ENCODE data around the gene RPL6. TPM values are rescaled to one million over a fixed set of nuclear protein-coding genes. Genes with fewer than 3 reads are reported as not detected.

RPL6 gene
- polyA plus RNA-seq, 1 of the 3 experiments (the other 2 are of a cell fraction), result 2,073 TPM

GRCh38 chr12:112447106-112447505 is 37.7 kb upstream of the RPL6 start (continued):
- TF ChIP-seq PBX3 (IDR thresholded peaks at IDR 0.05) (no peak), CTCF (IDR thresholded peaks at IDR 0.05) (no peak), USF1 (IDR thresholded peaks at IDR 0.05; ENCODE audit: borderline replicate concordance, low read depth) (no peak), FOXJ3 (CRISPR knock-in tag; IDR thresholded peaks at IDR 0.05) (no peak), JUND (IDR thresholded peaks at IDR 0.05) (no peak), TAF1 (IDR thresholded peaks at IDR 0.05; ENCODE audit: borderline replicate concordance, low read depth, low read length) (no peak), GATA2 (CRISPR knock-in tag; IDR thresholded peaks at IDR 0.05) (no peak), IRF3 (IDR thresholded peaks at IDR 0.05; ENCODE audit: low read depth, low read length) (no peak), EP300 (IDR thresholded peaks at IDR 0.05; ENCODE audit: borderline replicate concordance in 1 of 2, low read depth in 1 of 2, low read length in 1 of 2) (no peak), RXRA (IDR thresholded peaks at IDR 0.05; ENCODE audit: borderline replicate concordance, low read depth) (no peak)

GRCh38 chr12:112446008-112446725 is 36.8 kb upstream of the RPL6 start:
- Histone ChIP-seq H3K9ac (no peak overlapping the region), H3K4me1 (ENCODE audit: control insufficient read depth in 1 of 2, insufficient read depth in 2 of 2, low read depth in 1 of 2, low read length in 1 of 2) (no peaks in the 10 kb centered on the region), H3K27me3 (ENCODE audit: insufficient read depth) (no peaks in the 10 kb centered on the region), H3K9me3 (no peaks in the 10 kb centered on the region), H3K79me2 (ENCODE audit: insufficient read depth) (peaks cover 50% of the 10 kb centered on the region), H3K36me3 (replicated peaks in 1 of 2; ENCODE audit: control insufficient read depth in 1 of 2, insufficient read depth in 2 of 2, low read length in 1 of 2) (peaks cover 11 to 42% of the 10 kb centered on the region in 2 experiments), H3K4me2 (no peak overlapping the region), H3K4me3 (ENCODE audit: low read depth in 2 of 2, low read length in 1 of 2) (no peak overlapping the region), H2AFZ (ENCODE audit: low read depth) (no peak overlapping the region), H3K27ac (ENCODE audit: low read depth in 2 of 2, low read length in 1 of 2) (no peak overlapping the region), H3K9me2 (no peaks in the 10 kb centered on the region), H4K20me1 (ENCODE audit: insufficient read depth) (peaks cover 22% of the 10 kb centered on the region; the same call in 1 of the 2 replicates), H3F3A (replicated peaks; ENCODE audit: insufficient read depth) (peaks cover 4% of the 10 kb centered on the region)
- ChIA-PET CTCF (interaction anchor here (0.6 kb wide), 1 partner anchor 542 kb away, joined by 3 read pairs; no protein-coding TSS in a partner anchor), POLR2A (no interaction called here)
- TF ChIP-seq REST (IDR thresholded peaks at IDR 0.05; ENCODE audit: low read depth, low read length) (no peak), FOXJ3 (CRISPR knock-in tag; IDR thresholded peaks at IDR 0.05) (no peak), YY1 (IDR thresholded peaks at IDR 0.05; ENCODE audit: low read depth) (no peak), FOSL2 (IDR thresholded peaks at IDR 0.05; ENCODE audit: borderline replicate concordance, low read depth) (no peak), EZH2phosphoT487 (IDR thresholded peaks at IDR 0.05; ENCODE audit: borderline replicate concordance, low read depth) (no peak), GATA2 (CRISPR knock-in tag; IDR thresholded peaks at IDR 0.05) (no peak), ZBTB33 (IDR thresholded peaks at IDR 0.05; ENCODE audit: borderline replicate concordance, low read depth) (no peak)
- WGBS (ENCODE audit: low lambda C conversion rate), result 79% methylated on average over 3 of the region's 3 CpGs
- DNase-seq, result no peak
